Panc1 (cell line): ENCODE results near the gene ARMS2. TPM values are rescaled to one million over a fixed set of nuclear protein-coding genes. Genes with fewer than 3 reads are reported as not detected.

ENCODE experiments used
- ATAC-seq: fragments of 200-7000 bp; cut with Tn5 transposase; 2 replicates; pipeline ENCODE4 v1.9.1; 2020; ENCODE audit warnings: mild to moderate bottlenecking, moderate library complexity
- BruUV-seq: library from RNA; stranded (reverse); fragments of 400-500 nt; replicated peaks from 2 replicates; lab custom pipeline; 2021; lab: Mats Ljungman, UMichigan
- CTCF ChIA-PET: fragments of 300-600 bp; sonication (Branson Sonifier 250); formaldehyde crosslinking; loops from one replicate; lab custom pipeline; 2022; ENCODE audit warnings: antibody characterized with exemption; lab: Charles Lee
- POLR2A ChIA-PET: fragments of 300-600 bp; sonication (Branson Sonifier 250); formaldehyde crosslinking; loops from one replicate; lab custom pipeline; 2022; ENCODE audit warnings: antibody characterized with exemption; lab: Charles Lee
- DNase-seq: peaks from one replicate; pipeline ENCODE4 v3.0.0-alpha.2; 2010; ENCODE audit warnings: low read depth, low spot score
- H3K27ac ChIP-seq: 2 replicates; pipeline ENCODE4 v1.5.1; 2011; ENCODE audit warnings: mild to moderate bottlenecking, low read length, inconsistent platforms
- H3K27me3 ChIP-seq: fragments of 200-500 bp; sonication (Bioruptor generic); 2 replicates; pipeline ENCODE4 v1.6.0; 2014; ENCODE audit warnings: low read length, inconsistent platforms; ENCODE audit not compliant: control insufficient read depth, insufficient read depth
- H3K36me3 ChIP-seq: fragments of 200-500 bp; sonication (Bioruptor generic); 2 replicates; pipeline ENCODE4 v1.5.1; 2014; ENCODE audit warnings: inconsistent platforms, mild to moderate bottlenecking, low read length, moderate library complexity; ENCODE audit not compliant: control insufficient read depth, insufficient read depth
- H3K4me1 ChIP-seq: 2 replicates; pipeline ENCODE4 v1.5.1; 2011; ENCODE audit warnings: inconsistent platforms, mild to moderate bottlenecking, low read length, moderate library complexity; ENCODE audit not compliant: control insufficient read depth, insufficient read depth
- H3K4me3 ChIP-seq, 2 experiments: 2 replicates each; pipeline ENCODE4 v1.5.1; 2011 to 2012; ENCODE audit warnings: low read depth in 2 of 2, low read length in 2 of 2, mild to moderate bottlenecking in 2 of 2, inconsistent platforms in 1 of 2, moderate library complexity in 1 of 2
- H3K9me3 ChIP-seq: fragments of 200-500 bp; sonication (Bioruptor generic); 2 replicates; pipeline ENCODE4 v1.5.1; 2014; ENCODE audit warnings: low read depth, mild to moderate bottlenecking, inconsistent platforms, low read length, moderate library complexity; ENCODE audit not compliant: control insufficient read depth, insufficient read depth
- CTCF ChIP-seq: fragments of 450-650 bp; IDR thresholded peaks from 2 replicates; pipeline ENCODE4 v1.5.1; 2017; ENCODE audit warnings: mild to moderate bottlenecking
- POLR2AphosphoS5 ChIP-seq: IDR thresholded peaks from 2 replicates; pipeline ENCODE4 v1.6.1; 2012; ENCODE audit warnings: mild to moderate bottlenecking, low read depth, low read length, moderate library complexity
- SIN3A ChIP-seq: IDR thresholded peaks from 2 replicates; pipeline ENCODE4 v1.6.1; 2012; ENCODE audit warnings: low read depth, mild to moderate bottlenecking, low read length, moderate library complexity, borderline replicate concordance; ENCODE audit not compliant: insufficient read depth
- TCF7L2 ChIP-seq: IDR thresholded peaks from 2 replicates; pipeline ENCODE4 v1.6.1; 2011; ENCODE audit warnings: mild to moderate bottlenecking, low read depth, low read length, inconsistent platforms
- in situ Hi-C: cut with HindIII; loops from 2 replicates; pipeline ENCODE4 v1.10.0; 2016; ENCODE audit warnings: low sequenced_read_pairs, low pct_unique_long_range_greater_than_20kb
- intact Hi-C: fragments of 100-400 bp; cut with micrococcal nuclease; formaldehyde crosslinking; loops from one replicate; pipeline ENCODE4 v1.10.0; 2022; ENCODE audit not compliant: unreplicated experiment
- total RNA-seq: library from RNA; stranded (reverse); gene quantifications from one replicate; pipeline ENCODE4 v1.2.1, GENCODE V29; 2021; ENCODE audit not compliant: unreplicated experiment
- TF ChIP-seq, protein P1 (sequence below), 2 experiments: IDR thresholded peaks; 2 replicates each; pipeline ENCODE4 v1.6.1; 2011 to 2012; ENCODE audit warnings: low read depth in 2 of 2, control low read depth in 1 of 2, low read length in 1 of 2, mild to moderate bottlenecking in 1 of 2, moderate library complexity in 1 of 2; ENCODE audit not compliant: insufficient read depth in 1 of 2

ARMS2 gene
- total RNA-seq, 1 experiment from 2014 or later, result not detected

DNA sequence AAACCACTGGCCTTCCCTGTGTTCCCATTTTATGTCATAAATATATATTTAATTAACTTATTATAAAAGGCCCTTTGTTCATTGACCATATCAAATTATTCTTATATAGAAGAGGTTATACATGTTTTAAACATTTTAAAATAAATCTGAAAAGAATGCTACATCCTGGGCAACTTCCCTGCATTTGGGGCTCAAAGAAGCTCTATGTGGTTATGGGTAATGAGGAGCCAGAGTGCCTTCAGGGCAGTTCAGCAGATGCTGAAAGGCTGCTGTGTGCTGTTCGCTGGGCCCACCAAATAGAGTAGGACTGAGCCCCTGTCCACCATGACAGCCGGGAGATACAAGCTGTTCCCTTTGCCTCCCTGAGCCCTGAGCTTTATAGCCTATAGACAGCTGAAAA lies 42.8 kb downstream of the ARMS2 start:
- intact Hi-C loops, result no loop called here
- Histone ChIP-seq H3K27ac (no peak overlapping the region), H3K4me3 (no peak overlapping the region), H3K27me3 (no peaks in the 10 kb centered on the region; the same call in 1 of the 2 replicates), H3K36me3 (no peaks in the 10 kb centered on the region), H3K4me1 (no peaks in the 10 kb centered on the region), H3K9me3 (no peaks in the 10 kb centered on the region)
- in situ Hi-C loops, result no loop called here
- DNase-seq (no peak), ATAC-seq (no peak)
- POLR2A ChIA-PET, result no interaction called here
- BruUV-seq, result no TSS peak
- CTCF ChIA-PET, result no interaction called here
- TF ChIP-seq POLR2AphosphoS5, result no peak
- no peak for TF ChIP-seq TCF7L2
- TF ChIP-seq SIN3A, result no peak
- TF ChIP-seq, protein P1, sequence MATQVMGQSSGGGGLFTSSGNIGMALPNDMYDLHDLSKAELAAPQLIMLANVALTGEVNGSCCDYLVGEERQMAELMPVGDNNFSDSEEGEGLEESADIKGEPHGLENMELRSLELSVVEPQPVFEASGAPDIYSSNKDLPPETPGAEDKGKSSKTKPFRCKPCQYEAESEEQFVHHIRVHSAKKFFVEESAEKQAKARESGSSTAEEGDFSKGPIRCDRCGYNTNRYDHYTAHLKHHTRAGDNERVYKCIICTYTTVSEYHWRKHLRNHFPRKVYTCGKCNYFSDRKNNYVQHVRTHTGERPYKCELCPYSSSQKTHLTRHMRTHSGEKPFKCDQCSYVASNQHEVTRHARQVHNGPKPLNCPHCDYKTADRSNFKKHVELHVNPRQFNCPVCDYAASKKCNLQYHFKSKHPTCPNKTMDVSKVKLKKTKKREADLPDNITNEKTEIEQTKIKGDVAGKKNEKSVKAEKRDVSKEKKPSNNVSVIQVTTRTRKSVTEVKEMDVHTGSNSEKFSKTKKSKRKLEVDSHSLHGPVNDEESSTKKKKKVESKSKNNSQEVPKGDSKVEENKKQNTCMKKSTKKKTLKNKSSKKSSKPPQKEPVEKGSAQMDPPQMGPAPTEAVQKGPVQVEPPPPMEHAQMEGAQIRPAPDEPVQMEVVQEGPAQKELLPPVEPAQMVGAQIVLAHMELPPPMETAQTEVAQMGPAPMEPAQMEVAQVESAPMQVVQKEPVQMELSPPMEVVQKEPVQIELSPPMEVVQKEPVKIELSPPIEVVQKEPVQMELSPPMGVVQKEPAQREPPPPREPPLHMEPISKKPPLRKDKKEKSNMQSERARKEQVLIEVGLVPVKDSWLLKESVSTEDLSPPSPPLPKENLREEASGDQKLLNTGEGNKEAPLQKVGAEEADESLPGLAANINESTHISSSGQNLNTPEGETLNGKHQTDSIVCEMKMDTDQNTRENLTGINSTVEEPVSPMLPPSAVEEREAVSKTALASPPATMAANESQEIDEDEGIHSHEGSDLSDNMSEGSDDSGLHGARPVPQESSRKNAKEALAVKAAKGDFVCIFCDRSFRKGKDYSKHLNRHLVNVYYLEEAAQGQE (IDR thresholded peaks at IDR 0.05; ENCODE audit: insufficient read depth in 1 of 2, low read depth in 2 of 2, low read length in 1 of 2), result no peak
- TF ChIP-seq CTCF, result no peak

- Histone ChIP-seq H3K27me3 (no peaks in the 10 kb centered on the region; the same call in 1 of the 2 replicates), H3K27ac (no peak overlapping the region), H3K9me3 (no peaks in the 10 kb centered on the region), H3K4me3 (no peak overlapping the region), H3K4me1 (no peaks in the 10 kb centered on the region), H3K36me3 (no peaks in the 10 kb centered on the region)
- no peak for ATAC-seq
- CTCF ChIA-PET, result no interaction called here
- POLR2A ChIA-PET, result interaction anchor here (0.6 kb wide), 1 partner anchor 18 kb away, joined by 9 read pairs; no protein-coding TSS in a partner anchor
- DNase-seq, result no peak
- intact Hi-C loops (no loop called here), in situ Hi-C loops (no loop called here)
- BruUV-seq, result no TSS peak
- TF ChIP-seq TCF7L2 (no peak), POLR2AphosphoS5 (no peak), SIN3A (no peak), CTCF (no peak)
- TF ChIP-seq, protein P1 (IDR thresholded peaks at IDR 0.05; ENCODE audit: insufficient read depth in 1 of 2, low read depth in 2 of 2, low read length in 1 of 2), result no peak
These were observed 44.1 kb downstream of the ARMS2 start for GRCh38 chr10:122498521-122498920.
